Stimulated activated effector memory CD8-positive, alpha-beta T cell treated with anti-CD3 and anti-CD28 coated beads, Interleukin-12 subunit alpha, Interleukin-12 subunit beta, amount 100 ng/mL, for 72 hours (primary cell): ENCODE data around the gene MYL10.
A peak's percentile ranks its signal among the peaks of the same experiment; 100 is the strongest.
"Not testable (repeated sequence)": the region's sequence is repeated elsewhere in the genome, so short reads cannot be mapped to it uniquely, and the experiment has no call there.

ENCODE experiments used
- ATAC-seq: fragments of 150-1000 bp; cut with Tn5 transposase; 2 replicates; pipeline ENCODE4 v1.10.0; 2021
- DNase-seq, 2 donors: peaks; one replicate each; pipeline ENCODE4 v3.0.0; 2021 to 2022; ENCODE audit warnings: low spot score in 2 of 2
- H3K27ac Mint-ChIP-seq: one replicate; pipeline ENCODE4 v1.8.0; 2022; ENCODE audit warnings: mild to moderate bottlenecking, mixed read lengths
- H3K36me3 Mint-ChIP-seq: one replicate; pipeline ENCODE4 v1.8.0; 2022; ENCODE audit warnings: mild to moderate bottlenecking, mixed read lengths
- H3K4me1 Mint-ChIP-seq: one replicate; pipeline ENCODE4 v1.8.0; 2022; ENCODE audit warnings: mixed read lengths
- H3K4me3 Mint-ChIP-seq: one replicate; pipeline ENCODE4 v1.8.0; 2022; ENCODE audit warnings: mild to moderate bottlenecking, mixed read lengths
- H3K9me3 Mint-ChIP-seq: one replicate; pipeline ENCODE4 v1.8.0; 2022; ENCODE audit warnings: mixed read lengths

MYL10 gene

DNA sequence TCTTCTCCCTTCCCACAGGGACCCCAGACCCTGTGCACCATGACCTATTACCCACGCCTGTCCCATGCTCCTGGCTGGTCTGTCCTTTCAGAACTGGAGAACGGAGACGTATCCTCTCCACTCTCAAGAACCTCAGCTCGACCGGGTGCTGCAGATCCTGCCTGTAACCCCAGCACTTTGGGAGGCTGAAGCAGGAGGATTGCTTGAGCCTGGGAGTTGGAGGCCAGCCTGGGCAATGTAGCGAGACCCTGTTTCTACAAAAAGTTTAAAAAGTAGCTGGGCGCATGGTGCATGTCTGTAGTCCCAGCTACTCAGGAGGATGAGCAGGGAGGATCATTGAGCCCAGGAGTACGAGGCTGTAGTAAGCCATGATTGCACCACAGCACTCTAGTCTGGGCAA is 37.2 kb upstream of the MYL10 start:
- DNase-seq (no peak), ATAC-seq (no peak)
- Mint-ChIP-seq H3K9me3 (peaks cover 7% of the 10 kb centered on the region), H3K4me1 (no peaks in the 10 kb centered on the region), H3K4me3 (no peak overlapping the region), H3K36me3 (no peaks in the 10 kb centered on the region), H3K27ac (no peak overlapping the region)

- DNase-seq = no peak
- no peak for ATAC-seq
- Mint-ChIP-seq H3K27ac (no peak overlapping the region), H3K9me3 (peaks cover 7% of the 10 kb centered on the region), H3K4me3 (no peak overlapping the region), H3K36me3 (no peaks in the 10 kb centered on the region), H3K4me1 (no peaks in the 10 kb centered on the region)
Observed at GRCh38 chr7:101664893-101665471, 35.9 kb upstream of the MYL10 start.

- H3K36me3 Mint-ChIP-seq = no peaks in the 10 kb centered on the region
- ATAC-seq (no peak), DNase-seq (no peak)
- peaks cover 7% of the 10 kb centered on the region for H3K9me3 Mint-ChIP-seq
- no peak overlapping the region for H3K27ac Mint-ChIP-seq
- no peaks in the 10 kb centered on the region for H3K4me1 Mint-ChIP-seq
- no peak overlapping the region for H3K4me3 Mint-ChIP-seq
Observed at GRCh38 chr7:101664436-101664835, 35.3 kb upstream of the MYL10 start.

DNA sequence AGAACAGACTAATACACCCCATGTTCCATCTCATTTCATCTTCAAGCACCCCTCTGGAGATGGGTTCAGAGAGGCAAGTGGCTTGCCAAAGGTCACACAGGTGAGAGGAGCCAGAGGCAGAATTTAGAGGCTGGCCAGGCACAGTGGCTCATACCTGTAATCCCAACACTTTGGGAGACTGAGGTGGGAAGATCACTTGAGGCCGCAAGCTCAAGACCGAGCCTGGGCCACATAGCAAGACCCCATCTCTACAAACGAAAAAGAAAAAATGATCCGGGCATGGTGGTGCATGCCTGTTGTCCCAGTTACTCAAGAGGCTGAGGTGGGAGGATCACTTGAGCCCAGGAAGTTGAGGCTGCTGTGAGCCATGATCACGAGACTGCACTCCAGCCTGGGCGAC is 34.7 kb upstream of the MYL10 start:
- H3K36me3 Mint-ChIP-seq = no peaks in the 10 kb centered on the region
- DNase-seq = no peak
- H3K4me3 Mint-ChIP-seq = no peak overlapping the region
- no peak for ATAC-seq
- H3K4me1 Mint-ChIP-seq = no peaks in the 10 kb centered on the region
- no peak overlapping the region for H3K27ac Mint-ChIP-seq
- peaks cover 7% of the 10 kb centered on the region for H3K9me3 Mint-ChIP-seq

DNA sequence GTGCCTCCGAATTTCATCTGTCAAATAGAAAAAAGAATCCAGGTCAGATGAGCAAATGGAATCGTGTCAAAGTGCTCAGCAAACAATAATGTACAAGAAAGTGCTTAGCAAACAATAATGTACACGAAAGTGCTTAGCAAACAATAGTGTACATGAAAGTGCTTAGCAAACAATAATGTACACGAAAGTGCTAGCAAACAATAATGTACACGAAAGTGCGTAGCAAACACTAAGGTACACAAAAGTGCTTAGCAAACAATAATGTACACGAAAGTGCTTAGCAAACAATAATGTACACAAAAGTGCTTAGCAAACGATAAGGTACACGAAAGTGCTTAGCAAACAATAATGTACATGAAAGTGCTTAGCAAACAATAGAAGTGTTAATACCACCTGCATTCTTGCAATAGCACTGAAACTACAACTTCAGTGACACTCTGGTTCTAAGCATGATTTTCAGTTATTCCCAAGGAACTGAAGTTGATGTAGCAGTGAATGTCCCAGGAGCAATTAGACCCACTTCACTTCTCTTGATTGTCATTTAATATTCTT is 33.4 kb upstream of the MYL10 start:
- ATAC-seq = no peak
- DNase-seq = no peak
- Mint-ChIP-seq H3K4me3 (no peak overlapping the region), H3K4me1 (no peaks in the 10 kb centered on the region), H3K27ac (no peak overlapping the region), H3K36me3 (no peaks in the 10 kb centered on the region), H3K9me3 (peaks cover 3% of the 10 kb centered on the region)

DNA sequence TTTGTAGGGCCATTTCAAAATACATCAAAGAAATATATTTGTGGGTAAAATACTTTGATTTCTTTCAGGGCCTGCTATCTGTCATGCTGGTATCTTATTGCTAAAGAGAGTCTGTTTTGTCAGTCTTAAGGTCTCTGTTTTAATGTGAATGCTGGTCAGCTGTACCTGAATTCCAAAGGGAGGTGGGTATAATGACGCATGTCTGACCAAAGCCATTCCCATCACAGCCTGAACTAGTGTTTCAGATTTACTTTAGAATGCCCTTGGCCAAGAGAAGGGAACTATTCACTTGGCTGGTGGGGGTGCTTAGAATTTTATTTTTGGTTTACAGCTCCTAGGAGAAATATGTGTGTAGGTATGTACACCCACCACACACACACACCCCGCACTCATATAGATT is 30.6 kb upstream of the MYL10 start:
- Mint-ChIP-seq H3K9me3 (peaks cover 3% of the 10 kb centered on the region), H3K4me1 (no peaks in the 10 kb centered on the region), H3K27ac (no peak overlapping the region), H3K36me3 (no peaks in the 10 kb centered on the region), H3K4me3 (no peak overlapping the region)
- no peak for DNase-seq
- ATAC-seq = no peak

DNA sequence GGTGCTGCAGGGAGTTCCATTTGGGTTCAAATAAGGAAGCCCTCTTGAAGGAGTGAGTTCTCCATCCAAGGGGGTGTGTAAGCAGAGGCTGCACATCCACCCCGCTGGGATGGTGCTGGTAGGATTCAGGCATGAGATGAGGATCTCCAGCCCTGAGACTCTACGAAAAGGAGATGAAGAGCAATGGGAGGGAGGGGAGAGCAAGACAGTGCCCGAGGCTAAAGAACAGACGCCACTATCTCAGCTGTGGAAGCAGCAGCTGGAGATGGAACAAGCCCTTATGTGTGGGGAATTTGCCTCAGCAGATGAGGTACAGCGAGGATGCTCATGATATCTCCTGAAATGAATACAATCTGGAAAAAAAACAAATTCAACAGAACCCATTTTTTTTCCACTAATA is 28.1 kb upstream of the MYL10 start:
- Mint-ChIP-seq H3K4me3 (no peak overlapping the region), H3K27ac (no peak overlapping the region), H3K36me3 (no peaks in the 10 kb centered on the region), H3K9me3 (no peaks in the 10 kb centered on the region), H3K4me1 (no peaks in the 10 kb centered on the region)
- ATAC-seq = no peak
- DNase-seq = no peak

- Mint-ChIP-seq H3K4me3 (no peak overlapping the region), H3K27ac (no peak overlapping the region), H3K36me3 (no peaks in the 10 kb centered on the region), H3K9me3 (no peaks in the 10 kb centered on the region), H3K4me1 (peaks cover 8% of the 10 kb centered on the region)
- ATAC-seq (no peak), DNase-seq (no peak)
Observed at GRCh38 chr7:101651112-101651511, 22.0 kb upstream of the MYL10 start.

DNA sequence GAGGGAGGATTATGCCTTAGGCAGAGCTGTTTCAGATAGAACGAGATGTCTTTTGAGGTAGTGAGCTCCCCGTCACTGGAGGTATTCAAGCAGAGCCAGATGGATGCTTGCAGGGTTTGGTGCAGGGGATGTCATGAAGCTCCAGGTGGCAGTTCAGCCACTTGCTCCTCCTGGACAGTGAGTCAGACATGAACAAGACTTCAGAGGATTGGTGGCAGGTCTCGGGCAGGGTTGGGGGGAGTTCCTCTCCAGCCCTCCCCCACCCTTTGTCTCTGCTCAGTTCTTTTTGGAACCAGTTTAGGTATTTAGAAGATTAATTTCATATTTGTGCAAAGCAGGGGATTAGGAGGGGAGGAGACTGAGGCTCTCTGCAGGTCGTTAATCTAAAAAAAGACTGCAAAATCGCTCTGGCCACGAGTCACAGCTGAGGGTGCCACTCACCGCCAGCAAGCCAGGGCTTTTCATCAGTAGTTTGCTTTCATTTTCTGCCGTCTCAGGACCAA is 21.5 kb upstream of the MYL10 start:
- no peak overlapping the region for H3K27ac Mint-ChIP-seq
- no peak overlapping the region for H3K4me3 Mint-ChIP-seq
- no peaks in the 10 kb centered on the region for H3K9me3 Mint-ChIP-seq
- H3K36me3 Mint-ChIP-seq = no peaks in the 10 kb centered on the region
- peaks cover 8% of the 10 kb centered on the region for H3K4me1 Mint-ChIP-seq
- ATAC-seq (no peak), DNase-seq (no peak)

- H3K36me3 Mint-ChIP-seq, H3K4me1 Mint-ChIP-seq, H3K27ac Mint-ChIP-seq, H3K9me3 Mint-ChIP-seq, DNase-seq, ATAC-seq, H3K4me3 Mint-ChIP-seq: not testable (repeated sequence)
Observed at GRCh38 chr7:101647876-101648275, 18.8 kb upstream of the MYL10 start.

- Mint-ChIP-seq H3K4me1 (peaks cover 5% of the 10 kb centered on the region), H3K4me3 (no peak overlapping the region), H3K9me3 (no peaks in the 10 kb centered on the region), H3K36me3 (no peaks in the 10 kb centered on the region), H3K27ac (no peak overlapping the region)
- DNase-seq (no peak), ATAC-seq (no peak)
Observed at GRCh38 chr7:101645951-101646350, 16.9 kb upstream of the MYL10 start.

GRCh38 chr7:101644879-101645278 is 15.8 kb upstream of the MYL10 start:
- H3K9me3 Mint-ChIP-seq = no peaks in the 10 kb centered on the region
- H3K4me1 Mint-ChIP-seq = no peaks in the 10 kb centered on the region
- H3K36me3 Mint-ChIP-seq = no peaks in the 10 kb centered on the region
- no peak for DNase-seq
- ATAC-seq = no peak
- no peak overlapping the region for H3K27ac Mint-ChIP-seq
- no peak overlapping the region for H3K4me3 Mint-ChIP-seq

GRCh38 chr7:101639127-101639526 is 10.0 kb upstream of the MYL10 start:
- H3K4me3 Mint-ChIP-seq, ATAC-seq, H3K27ac Mint-ChIP-seq, H3K4me1 Mint-ChIP-seq, H3K9me3 Mint-ChIP-seq, DNase-seq, H3K36me3 Mint-ChIP-seq: not testable (repeated sequence)

GRCh38 chr7:101636822-101637623 is 7.9 kb upstream of the MYL10 start:
- H3K27ac Mint-ChIP-seq = no peak overlapping the region
- no peak overlapping the region for H3K4me3 Mint-ChIP-seq
- peak; percentile 22 for ATAC-seq
- no peaks in the 10 kb centered on the region for H3K4me1 Mint-ChIP-seq
- no peak for DNase-seq
- no peaks in the 10 kb centered on the region for H3K36me3 Mint-ChIP-seq
- no peaks in the 10 kb centered on the region for H3K9me3 Mint-ChIP-seq

DNA sequence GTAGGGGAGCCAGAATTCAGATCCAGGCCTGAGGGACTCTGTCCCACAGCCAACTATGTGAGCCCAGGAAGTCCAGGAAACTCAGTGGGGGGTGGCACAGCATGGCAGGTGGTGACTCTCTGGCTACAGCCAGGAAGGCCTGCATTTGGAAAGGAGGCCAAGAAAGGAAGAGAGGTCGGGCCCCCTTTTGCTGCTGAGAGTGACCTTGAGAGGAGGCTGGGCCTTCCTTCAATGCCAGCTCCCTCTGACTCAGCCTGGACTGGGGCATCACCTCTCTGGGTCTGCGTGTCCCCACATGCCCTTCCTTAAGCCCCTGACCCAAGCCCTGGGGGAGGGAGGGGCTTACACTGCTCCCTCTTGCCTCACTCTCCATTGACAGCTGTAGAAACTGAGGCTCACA is 6.4 kb upstream of the MYL10 start:
- Mint-ChIP-seq H3K4me1 (no peaks in the 10 kb centered on the region), H3K36me3 (no peaks in the 10 kb centered on the region), H3K27ac (no peak overlapping the region), H3K9me3 (no peaks in the 10 kb centered on the region), H3K4me3 (no peak overlapping the region)
- DNase-seq (no peak), ATAC-seq (no peak)

- Mint-ChIP-seq H3K4me1 (no peaks in the 10 kb centered on the region), H3K9me3 (no peaks in the 10 kb centered on the region), H3K4me3 (no peak overlapping the region), H3K27ac (no peak overlapping the region), H3K36me3 (no peaks in the 10 kb centered on the region)
- DNase-seq = no peak
- no peak for ATAC-seq
Observed at GRCh38 chr7:101634196-101634717, 5.2 kb upstream of the MYL10 start.
